ENCODE results near the gene BANF2.
A peak's percentile ranks its signal among the peaks of the same experiment; 100 is the strongest.

BANF2 gene

DNA sequence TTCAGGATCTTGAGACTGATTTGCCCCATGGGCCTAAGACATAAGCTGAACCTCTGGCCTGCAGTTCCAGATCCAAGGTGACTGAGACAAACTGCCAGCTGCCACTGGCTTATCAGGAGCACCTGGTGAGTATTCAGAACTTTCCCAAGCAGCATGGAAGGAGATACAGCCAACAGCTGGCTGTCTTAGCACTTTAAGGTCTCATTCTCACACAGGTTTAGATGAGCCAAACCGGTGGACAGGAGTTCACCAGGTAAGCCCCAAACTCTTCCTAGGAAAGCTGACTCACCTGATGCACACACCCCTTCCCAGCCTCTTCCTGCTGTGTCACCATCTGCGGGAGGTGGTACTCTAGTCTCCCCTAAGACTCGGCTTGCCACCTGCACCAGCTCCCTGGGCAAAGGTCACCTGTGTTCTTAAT, at the start of gene BANF2:
Gene BANF2 (plus strand): TSS at position 36 of the 421 bp plus-strand sequence. CDS start 25,060 bp downstream, outside the sequence.
- no peaks in the 10 kb centered on the region for H3K27me3 Mint-ChIP-seq (ENCODE audit: low read depth, poor library complexity)
- H3K27ac Mint-ChIP-seq = no peak within 1 kb of the TSS
- H3K9me3 Mint-ChIP-seq = peaks cover 6% of the 10 kb centered on the region
- DNase-seq = no peak
- TF ChIP-seq CTCF (IDR thresholded peaks at IDR 0.05) = no peak
- H3K4me3 Mint-ChIP-seq = no peak within 1 kb of the TSS
- peaks cover 2% of the 10 kb centered on the region for H3K4me1 Mint-ChIP-seq
- H3K36me3 Mint-ChIP-seq (ENCODE audit: low read depth) = no peaks in the 10 kb centered on the region

DNA sequence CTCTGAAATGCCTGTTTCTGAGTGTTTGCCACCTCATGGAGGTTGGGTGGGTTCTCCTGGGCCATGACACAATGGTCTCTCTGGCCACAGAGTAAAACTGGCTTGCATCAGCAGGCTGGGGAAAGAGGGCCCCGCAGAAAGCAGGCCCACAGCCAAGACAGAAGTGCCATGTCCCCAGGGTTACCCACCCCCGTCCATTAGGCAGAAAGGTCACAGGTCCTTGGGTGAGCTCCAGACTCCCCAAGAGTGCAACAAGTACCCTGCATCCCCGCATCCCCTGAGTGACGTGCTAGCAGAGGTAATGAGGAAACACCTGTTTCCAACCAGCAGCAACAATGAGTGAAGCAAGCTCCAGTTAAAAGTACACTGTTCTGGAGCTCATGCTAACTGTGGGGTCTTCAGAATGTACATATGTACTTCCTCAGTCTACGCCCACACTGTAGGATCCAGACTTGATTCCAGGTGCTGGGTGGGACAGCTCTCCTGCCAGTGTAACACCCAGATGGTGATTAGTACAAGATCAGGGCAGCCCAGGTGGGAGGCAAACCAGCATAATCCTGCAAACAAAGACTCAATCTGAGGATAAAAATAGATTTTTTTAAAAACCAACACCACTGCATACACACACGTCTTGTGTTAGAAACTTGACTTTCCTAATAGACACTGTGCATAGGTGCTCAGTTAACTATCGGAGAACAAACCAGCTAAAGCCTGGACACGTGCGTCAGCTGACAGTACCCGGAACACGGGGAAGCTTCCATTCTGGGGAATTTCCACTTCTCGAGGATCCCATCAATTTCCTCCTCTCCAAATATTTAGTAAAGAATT, 49.3 kb upstream of the BANF2 start:
- DNase-seq = no peak
- Mint-ChIP-seq H3K27ac (peak overlapping the region; percentile 51), H3K27me3 (ENCODE audit: low read depth, poor library complexity) (no peaks in the 10 kb centered on the region), H3K4me1 (peaks cover 64% of the 10 kb centered on the region), H3K4me3 (peak overlapping the region; percentile 6), H3K36me3 (ENCODE audit: low read depth) (peaks cover 11% of the 10 kb centered on the region), H3K9me3 (no peaks in the 10 kb centered on the region)
- TF ChIP-seq CTCF (IDR thresholded peaks at IDR 0.05) = no peak

DNA sequence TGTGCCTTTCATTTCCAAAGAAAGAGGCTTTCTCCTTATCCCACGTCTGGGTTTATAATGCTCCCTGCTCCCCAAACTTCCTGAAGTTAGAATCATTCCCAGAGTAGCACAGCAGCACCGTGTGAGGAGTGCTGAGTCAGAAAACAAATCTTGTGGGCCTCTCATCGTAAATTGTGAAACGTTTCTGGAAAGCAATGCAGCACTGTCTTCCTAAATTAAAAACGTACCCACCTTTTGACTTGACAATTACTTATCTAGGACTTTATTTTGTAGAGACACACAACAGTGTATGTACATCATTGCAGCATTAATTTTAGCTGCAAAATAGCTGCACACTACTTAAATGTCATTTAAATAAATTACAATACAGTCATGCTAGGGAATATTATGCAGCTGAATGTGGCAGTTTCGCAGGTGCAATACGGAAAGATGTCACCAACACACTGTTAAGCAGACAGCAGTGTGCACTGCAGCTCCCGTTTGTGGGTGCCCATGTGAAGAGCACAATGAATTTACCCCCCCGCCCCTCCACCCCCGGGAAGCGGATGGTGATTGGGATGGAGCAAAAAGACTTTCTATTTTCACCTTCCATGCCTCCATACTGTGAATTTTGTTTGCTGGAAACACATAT, 48.5 kb upstream of the BANF2 start:
- Mint-ChIP-seq H3K4me1 (peaks cover 57% of the 10 kb centered on the region), H3K27ac (no peak overlapping the region), H3K9me3 (no peaks in the 10 kb centered on the region), H3K36me3 (ENCODE audit: low read depth) (peaks cover 12% of the 10 kb centered on the region), H3K4me3 (peak overlapping the region; percentile 6), H3K27me3 (ENCODE audit: low read depth, poor library complexity) (no peaks in the 10 kb centered on the region)
- TF ChIP-seq CTCF (IDR thresholded peaks at IDR 0.05) = no peak
- DNase-seq = no peak

GRCh38 chr20:17651760-17652388, 47.9 kb upstream of the BANF2 start:
- H3K27ac Mint-ChIP-seq = peak overlapping the region; percentile 82
- no peak for DNase-seq
- peaks cover 19% of the 10 kb centered on the region for H3K36me3 Mint-ChIP-seq (ENCODE audit: low read depth)
- no peaks in the 10 kb centered on the region for H3K9me3 Mint-ChIP-seq
- no peak for TF ChIP-seq CTCF (IDR thresholded peaks at IDR 0.05)
- no peak overlapping the region for H3K4me3 Mint-ChIP-seq
- peaks cover 57% of the 10 kb centered on the region for H3K4me1 Mint-ChIP-seq
- no peaks in the 10 kb centered on the region for H3K27me3 Mint-ChIP-seq (ENCODE audit: low read depth, poor library complexity)

GRCh38 chr20:17652411-17652810, 47.4 kb upstream of the BANF2 start:
- H3K36me3 Mint-ChIP-seq (ENCODE audit: low read depth) = peaks cover 24% of the 10 kb centered on the region
- peaks cover 57% of the 10 kb centered on the region for H3K4me1 Mint-ChIP-seq
- H3K27me3 Mint-ChIP-seq (ENCODE audit: low read depth, poor library complexity) = no peaks in the 10 kb centered on the region
- peaks cover 2% of the 10 kb centered on the region for H3K9me3 Mint-ChIP-seq
- TF ChIP-seq CTCF (IDR thresholded peaks at IDR 0.05) = no peak
- no peak overlapping the region for H3K4me3 Mint-ChIP-seq
- DNase-seq = no peak
- peak overlapping the region; percentile 82 for H3K27ac Mint-ChIP-seq

All from nephron progenitor cell (in vitro differentiated cells).